Measurements from ENCODE around the gene AKAP13.

AKAP13 gene

GRCh38 chr15:85445361-85445760 is 65.0 kb downstream of the AKAP13 start:
- DNase-seq: no peak

- DNase-seq: no peak
These were observed 70.8 kb downstream of the AKAP13 start for GRCh38 chr15:85451099-85451700.

GRCh38 chr15:85452436-85452835 is 72.0 kb downstream of the AKAP13 start:
- DNase-seq: no peak

GRCh38 chr15:85453144-85453872 is 72.9 kb downstream of the AKAP13 start:
- no peak for DNase-seq

- no peak for DNase-seq
These were observed 74.0 kb downstream of the AKAP13 start for GRCh38 chr15:85454403-85454802.

GRCh38 chr15:85455891-85456290 is 75.5 kb downstream of the AKAP13 start:
- DNase-seq: no peak

DNA sequence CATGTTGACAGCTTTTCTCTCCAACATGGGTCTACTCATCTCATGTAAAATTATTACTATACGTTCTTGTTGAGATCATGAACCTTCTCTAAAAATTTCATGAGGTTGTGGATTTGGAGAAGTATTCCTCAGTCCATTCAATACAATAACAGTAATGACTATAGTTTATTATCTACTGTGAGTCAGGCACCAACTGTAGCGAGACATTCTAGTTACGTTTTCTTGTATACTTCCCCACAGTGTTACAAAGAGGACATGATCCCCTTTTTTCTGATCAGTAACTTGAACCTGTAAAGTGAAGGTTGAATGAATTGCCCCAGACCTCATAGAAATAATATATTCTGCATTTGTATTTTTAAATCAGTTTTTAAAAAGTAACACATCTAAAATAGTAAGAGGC is 76.4 kb downstream of the AKAP13 start:
- DNase-seq: no peak

- no peak for DNase-seq
These were observed 77.1 kb downstream of the AKAP13 start for GRCh38 chr15:85457392-85457968.

GRCh38 chr15:85458764-85459163 is 78.4 kb downstream of the AKAP13 start:
- DNase-seq: no peak

- no peak for DNase-seq
These were observed 81.6 kb downstream of the AKAP13 start for GRCh38 chr15:85462029-85462428.

DNA sequence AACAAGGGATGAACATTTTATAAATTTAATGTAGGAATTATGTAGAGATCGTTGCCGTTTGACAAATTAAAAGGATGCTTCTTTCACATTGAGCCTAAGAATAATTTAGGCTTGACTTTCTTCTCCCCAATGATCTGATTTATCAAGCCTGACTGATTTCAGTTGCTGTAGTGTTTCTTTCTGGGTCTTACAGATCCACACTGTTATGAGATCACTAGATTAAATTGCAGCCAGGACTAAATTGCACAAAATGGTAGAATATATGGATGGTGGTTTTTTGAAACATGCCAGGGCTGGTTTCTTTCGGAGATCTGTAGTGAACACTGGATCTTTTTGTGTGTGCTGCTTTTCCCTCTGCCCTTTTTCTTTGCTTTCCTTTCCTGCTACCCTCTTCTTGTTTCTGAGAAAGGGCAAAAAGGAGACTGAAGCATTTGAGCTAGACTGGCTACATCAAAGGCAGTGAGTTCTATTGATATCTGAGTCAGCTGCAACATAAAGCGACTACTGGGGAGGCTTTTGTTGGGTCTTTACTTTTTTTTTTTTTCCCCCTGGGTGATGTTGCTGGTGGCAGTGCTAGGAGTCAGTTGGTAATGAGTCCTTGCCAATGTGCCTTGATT is 83.0 kb downstream of the AKAP13 start:
- no peak for DNase-seq

DNA sequence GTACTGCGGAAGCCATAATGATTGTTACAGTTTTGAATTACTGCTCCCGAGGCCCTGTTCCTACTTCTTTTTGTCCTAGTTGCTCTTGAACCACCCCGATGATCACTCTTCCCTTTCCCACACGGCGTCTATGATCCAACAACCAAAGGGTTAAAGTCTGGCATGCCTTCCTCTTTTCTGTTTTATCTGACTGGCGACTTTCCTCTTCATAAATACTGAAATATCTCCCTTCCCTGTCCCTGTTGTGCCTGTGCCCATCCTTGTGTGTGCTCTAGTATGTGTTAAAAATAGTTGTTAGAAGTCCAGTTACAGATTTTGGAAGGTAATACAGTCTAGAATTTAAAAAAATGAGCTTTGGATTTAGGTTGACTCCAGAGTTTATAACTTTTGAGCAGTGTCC is 83.6 kb downstream of the AKAP13 start:
- DNase-seq: no peak

DNA sequence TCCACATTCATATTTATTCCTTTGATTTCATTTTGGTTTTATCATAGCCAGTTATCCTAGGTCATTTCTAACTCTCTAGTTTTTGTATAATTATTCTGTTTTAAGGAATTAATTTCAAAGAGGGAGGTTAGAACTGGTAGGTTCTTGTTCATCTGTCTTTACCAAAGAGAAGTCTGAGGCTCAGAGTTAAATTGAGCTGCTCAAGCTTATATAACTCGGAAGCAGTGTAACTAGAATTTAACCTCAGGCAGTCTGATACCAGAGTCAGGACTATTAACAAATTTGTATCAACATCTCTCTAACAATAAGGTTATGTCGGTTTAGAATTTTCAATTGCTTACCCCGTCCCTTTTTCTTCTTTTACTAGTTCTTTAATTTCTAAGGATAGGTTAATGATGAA is 84.1 kb downstream of the AKAP13 start:
- no peak for DNase-seq

GRCh38 chr15:85470563-85471271 is 90.3 kb downstream of the AKAP13 start:
- DNase-seq: no peak

GRCh38 chr15:85472349-85472748 is 91.9 kb downstream of the AKAP13 start:
- no peak for DNase-seq

GRCh38 chr15:85473455-85473854 is 93.1 kb downstream of the AKAP13 start:
- DNase-seq: peak; percentile 34

GRCh38 chr15:85474700-85475316 is 94.4 kb downstream of the AKAP13 start:
- no peak for DNase-seq

DNA sequence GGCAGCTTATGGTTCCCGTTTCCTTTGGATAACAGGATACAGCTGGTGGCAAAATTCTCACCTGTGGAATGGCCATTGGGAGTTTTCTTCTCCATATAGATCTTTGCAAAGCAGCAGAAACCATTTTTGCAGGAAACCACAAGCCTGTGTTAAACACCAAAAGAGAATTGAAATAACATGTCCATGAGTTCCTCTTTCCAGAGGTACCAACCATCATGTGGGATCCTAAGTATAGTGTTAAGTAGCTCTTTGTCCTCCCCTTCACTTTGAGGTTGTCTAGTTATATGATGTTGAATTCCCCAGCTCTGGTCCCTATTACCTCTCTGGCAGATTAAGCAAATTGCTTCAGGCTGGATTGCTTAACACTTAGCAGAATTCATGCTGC is 94.9 kb downstream of the AKAP13 start:
- DNase-seq: no peak

DNA sequence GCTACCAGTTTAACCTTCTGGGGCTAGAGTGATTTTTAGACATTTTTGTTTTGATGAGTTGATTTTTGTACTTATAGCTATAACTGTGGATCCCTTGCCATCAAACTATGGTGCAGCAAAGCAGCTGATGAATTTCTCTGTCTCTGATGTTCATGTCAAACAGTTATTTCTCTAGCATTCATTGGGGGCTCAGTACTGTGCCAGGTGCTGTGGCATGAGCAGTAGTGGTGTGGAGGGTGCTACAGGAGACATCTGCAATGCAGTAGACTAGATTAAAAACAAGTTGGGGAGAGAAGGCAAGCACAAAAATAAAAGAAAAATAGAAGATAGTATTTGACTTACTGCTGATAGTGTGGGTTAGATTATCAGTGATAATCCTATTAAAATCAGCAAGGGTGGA is 95.3 kb downstream of the AKAP13 start:
- DNase-seq: no peak

GRCh38 chr15:85477061-85477460 is 96.7 kb downstream of the AKAP13 start:
- DNase-seq: no peak

DNA sequence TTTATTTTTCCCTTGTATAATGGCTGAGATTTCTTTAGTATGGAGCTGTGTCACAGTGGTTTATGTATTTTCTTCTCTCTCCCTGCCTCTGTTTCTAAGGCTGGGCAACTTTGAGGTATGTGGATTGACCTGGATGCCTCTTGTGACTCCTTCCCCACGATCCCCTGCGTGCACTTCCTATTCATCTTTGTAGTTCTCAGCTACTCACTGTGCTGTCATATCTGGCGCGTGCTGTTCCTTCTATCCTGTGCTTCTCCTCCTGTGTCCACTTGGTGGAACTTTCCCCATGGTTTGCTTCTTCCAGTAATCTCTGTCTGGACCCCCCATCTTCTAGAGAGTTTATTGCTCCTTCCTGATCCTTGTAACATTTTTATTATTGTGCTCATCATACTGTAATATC is 97.3 kb downstream of the AKAP13 start:
- peak; percentile 83 for DNase-seq

- peak; percentile 52 for DNase-seq
These were observed 98.8 kb downstream of the AKAP13 start for GRCh38 chr15:85479071-85479647.

- DNase-seq: no peak
These were observed 100.5 kb downstream of the AKAP13 start for GRCh38 chr15:85480923-85481322.

Measured in HCEC 1CT (cell line).